GM10266 (cell line): ENCODE results near the gene SCAF11.

Experiments used
- DNase-seq: peaks from one replicate; pipeline ENCODE4 v3.0.0; 2012; ENCODE audit errors: extremely low spot score
- TF ChIP-seq, protein P1 (sequence below): IDR thresholded peaks from 2 replicates; pipeline ENCODE4 v1.5.1; 2012; ENCODE audit warnings: mild to moderate bottlenecking, low read depth; ENCODE audit not compliant: control insufficient read depth, insufficient read depth; ENCODE audit errors: missing control alignments

The SCAF11 gene

DNA sequence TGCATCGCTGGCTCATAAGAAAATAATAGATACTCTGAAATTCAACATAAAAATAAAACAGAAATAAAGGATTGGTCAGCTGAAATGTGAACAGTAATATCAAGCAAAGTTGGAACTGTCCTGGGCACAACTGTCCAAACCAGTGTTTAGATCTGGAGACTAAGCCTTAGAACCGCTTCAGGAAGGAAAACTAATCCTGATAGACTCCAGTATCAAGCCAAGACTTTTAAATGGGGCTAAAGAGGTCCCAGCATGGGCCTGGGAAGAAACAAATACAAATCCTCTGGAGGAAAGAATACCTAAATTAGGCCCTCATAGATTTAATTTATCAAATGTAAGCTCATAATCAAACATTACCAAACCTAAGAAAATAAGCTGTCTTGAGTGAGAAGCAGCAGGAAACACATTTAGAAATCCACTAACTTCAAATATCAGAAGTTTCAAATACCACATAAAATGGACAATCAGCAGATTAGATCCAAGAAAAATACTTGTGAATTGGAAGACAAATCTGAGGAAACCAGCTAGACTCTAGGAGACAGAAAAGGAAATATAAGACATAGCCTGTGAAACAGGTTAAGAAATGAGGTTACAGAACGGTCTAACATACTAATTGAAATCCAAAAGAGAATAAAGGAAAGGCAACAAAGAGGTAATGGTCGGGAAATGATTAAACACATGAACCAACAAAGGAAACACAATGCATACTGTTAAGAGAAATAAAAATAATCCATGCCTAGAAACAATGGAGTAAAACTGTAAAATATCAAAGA lies 27.6 kb downstream of the SCAF11 start:
- TF ChIP-seq, protein P1, sequence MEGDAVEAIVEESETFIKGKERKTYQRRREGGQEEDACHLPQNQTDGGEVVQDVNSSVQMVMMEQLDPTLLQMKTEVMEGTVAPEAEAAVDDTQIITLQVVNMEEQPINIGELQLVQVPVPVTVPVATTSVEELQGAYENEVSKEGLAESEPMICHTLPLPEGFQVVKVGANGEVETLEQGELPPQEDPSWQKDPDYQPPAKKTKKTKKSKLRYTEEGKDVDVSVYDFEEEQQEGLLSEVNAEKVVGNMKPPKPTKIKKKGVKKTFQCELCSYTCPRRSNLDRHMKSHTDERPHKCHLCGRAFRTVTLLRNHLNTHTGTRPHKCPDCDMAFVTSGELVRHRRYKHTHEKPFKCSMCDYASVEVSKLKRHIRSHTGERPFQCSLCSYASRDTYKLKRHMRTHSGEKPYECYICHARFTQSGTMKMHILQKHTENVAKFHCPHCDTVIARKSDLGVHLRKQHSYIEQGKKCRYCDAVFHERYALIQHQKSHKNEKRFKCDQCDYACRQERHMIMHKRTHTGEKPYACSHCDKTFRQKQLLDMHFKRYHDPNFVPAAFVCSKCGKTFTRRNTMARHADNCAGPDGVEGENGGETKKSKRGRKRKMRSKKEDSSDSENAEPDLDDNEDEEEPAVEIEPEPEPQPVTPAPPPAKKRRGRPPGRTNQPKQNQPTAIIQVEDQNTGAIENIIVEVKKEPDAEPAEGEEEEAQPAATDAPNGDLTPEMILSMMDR: no peak
- DNase-seq: no peak

DNA sequence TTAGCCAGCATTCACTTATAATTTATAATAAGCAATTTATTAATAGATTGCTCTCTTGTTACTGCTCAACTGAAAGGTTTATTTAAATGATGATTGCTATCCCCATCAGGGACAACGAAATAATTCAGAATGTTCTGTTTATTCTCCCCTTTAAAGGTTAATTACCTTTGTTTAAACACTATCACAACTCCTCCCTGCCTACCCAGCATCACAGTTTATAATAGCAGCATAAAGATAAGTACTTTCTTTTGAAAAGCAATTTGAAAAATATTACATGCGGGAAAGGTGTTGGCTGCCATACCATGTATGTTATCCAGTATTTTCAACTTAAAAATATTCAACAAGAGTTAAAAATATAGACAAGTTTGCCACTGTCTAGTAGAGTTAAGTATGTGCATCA lies 30.6 kb downstream of the SCAF11 start:
- no peak for DNase-seq

DNA sequence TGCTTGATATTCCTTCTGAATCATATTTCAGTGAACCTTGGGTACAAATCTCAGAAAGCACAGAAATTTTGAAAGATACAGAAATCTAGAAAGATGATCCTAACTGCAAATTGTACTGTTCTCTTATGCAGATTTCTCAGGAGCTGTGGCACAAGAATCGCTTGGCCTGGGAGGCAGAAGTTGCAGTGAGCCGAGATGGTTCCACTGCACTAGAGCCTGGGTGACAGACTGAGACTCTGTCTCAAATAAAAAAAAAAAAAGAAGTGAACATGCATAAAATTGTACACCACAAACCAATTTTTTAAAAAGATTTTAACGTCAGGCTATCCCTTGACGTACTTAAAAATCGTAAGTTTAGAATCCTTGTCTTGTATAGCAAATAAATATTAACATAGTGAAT lies 31.3 kb downstream of the SCAF11 start:
- TF ChIP-seq, protein P1: no peak
- DNase-seq: no peak

More for the DNA sequence above, 30.6 kb downstream of the SCAF11 start:
- TF ChIP-seq, protein P1: no peak

DNA sequence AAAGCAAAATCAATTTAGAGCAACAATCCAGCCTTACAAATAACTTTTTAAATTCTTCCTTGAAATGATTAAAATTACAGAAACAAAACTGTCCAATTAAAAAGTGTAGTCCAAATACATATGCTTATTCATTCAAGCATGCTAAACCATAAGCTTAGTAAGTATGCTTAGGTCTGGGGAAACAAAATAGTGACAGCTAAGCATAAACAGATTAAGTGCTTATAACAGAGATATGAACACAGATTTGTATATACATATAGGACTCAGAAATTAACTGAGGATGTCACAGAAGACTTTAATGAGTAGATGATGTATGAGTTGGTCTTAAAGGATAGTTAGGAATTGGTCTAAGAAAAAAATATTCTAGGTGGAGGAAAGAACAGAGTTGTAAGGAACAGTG lies 41.8 kb downstream of the SCAF11 start:
- no peak for DNase-seq
- TF ChIP-seq, protein P1: no peak

DNA sequence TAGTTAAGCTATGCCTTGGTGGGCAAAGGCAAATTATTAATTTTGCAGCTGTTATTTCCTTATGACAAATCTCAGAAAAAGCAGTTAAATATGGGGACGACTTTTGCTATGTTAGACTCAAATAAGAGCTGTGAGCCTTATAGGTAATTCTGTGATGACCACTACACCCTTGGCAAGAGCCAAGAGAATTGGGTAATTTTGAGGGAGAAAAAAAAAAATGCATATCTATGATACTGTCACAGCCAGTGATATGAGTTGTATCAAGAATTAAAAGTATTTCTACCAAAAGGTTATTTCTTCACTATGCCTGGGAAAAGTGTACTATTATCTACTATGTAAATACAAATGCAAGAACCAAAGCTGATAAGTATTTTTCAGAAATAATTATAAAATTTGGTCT lies 43.9 kb downstream of the SCAF11 start:
- DNase-seq: no peak
- TF ChIP-seq, protein P1: no peak

DNA sequence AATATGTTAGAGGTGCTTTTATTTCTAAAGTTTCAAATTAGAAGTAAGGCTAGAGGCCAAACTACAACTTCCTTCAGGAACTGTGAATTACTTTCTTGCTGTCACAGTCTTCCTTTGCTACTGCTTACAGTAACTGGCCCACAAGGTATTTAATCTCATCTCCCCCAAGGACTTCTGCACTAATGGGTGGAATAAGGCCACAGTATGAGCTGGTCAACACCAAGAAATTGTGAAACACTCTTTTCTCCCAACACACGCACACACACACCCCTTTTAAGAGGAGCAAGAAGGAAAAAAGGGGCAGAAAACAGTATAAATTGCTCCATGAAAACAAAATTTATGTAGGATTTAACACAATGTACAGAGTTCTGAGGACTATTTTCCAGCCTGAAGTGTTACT lies 45.6 kb downstream of the SCAF11 start:
- no peak for DNase-seq
- TF ChIP-seq, protein P1: no peak

DNA sequence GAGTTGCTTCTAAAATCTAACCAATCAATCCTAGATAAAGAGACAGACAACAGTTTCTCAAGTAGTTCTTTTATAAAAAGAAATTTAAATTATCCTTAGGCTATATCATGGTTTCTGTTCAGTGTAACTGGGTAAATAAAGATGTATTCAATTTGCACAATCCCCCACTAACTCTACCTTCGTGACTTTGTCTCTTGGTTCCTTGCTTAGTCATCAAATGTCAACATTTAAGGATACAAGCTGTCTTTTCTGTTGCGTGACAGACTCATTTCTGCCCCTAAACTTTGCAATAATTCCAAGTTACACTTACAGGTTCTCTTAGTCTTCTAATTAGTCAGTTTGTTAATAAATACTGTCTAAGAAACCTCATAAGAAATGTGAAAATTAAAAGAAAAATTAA lies 50.6 kb downstream of the SCAF11 start:
- DNase-seq: no peak
- TF ChIP-seq, protein P1: no peak
